DOHH2 (cell line): ENCODE measurements around the gene KCTD10.

Source experiments
- H3F3A ChIP-seq: fragments of 200-600 bp; sonication (generic), shearing (Covaris generic); 2 replicates; pipeline ENCODE4 v1.6.0; 2016; ENCODE audit warnings: antibody characterized with exemption, mild to moderate bottlenecking; ENCODE audit not compliant: control insufficient read depth, insufficient read depth
- H3K27ac ChIP-seq: fragments of 200-600 bp; sonication (generic); 2 replicates; pipeline ENCODE4 v1.5.1; 2014; ENCODE audit warnings: low read depth, mild to moderate bottlenecking, low read length, moderate library complexity
- H3K27me3 ChIP-seq: fragments of 200-600 bp; sonication (generic); 2 replicates; pipeline ENCODE4 v1.6.1; 2014; ENCODE audit warnings: mild to moderate bottlenecking, low read length, mixed read lengths; ENCODE audit not compliant: control insufficient read depth
- H3K36me3 ChIP-seq: fragments of 200-600 bp; sonication (generic); 2 replicates; pipeline ENCODE4 v1.6.1; 2014; ENCODE audit warnings: mild to moderate bottlenecking, low read length, moderate library complexity, mixed read lengths; ENCODE audit not compliant: control insufficient read depth
- H3K4me1 ChIP-seq: fragments of 200-600 bp; sonication (generic); 2 replicates; pipeline ENCODE4 v1.6.1; 2014; ENCODE audit warnings: mild to moderate bottlenecking, low read length, mixed read lengths; ENCODE audit not compliant: control insufficient read depth
- H3K4me2 ChIP-seq: fragments of 200-600 bp; sonication (generic); 2 replicates; pipeline ENCODE4 v1.6.0; 2014; ENCODE audit warnings: mild to moderate bottlenecking, low read length, moderate library complexity
- H3K4me3 ChIP-seq: fragments of 200-600 bp; sonication (generic); 2 replicates; pipeline ENCODE4 v1.5.1; 2014; ENCODE audit warnings: mild to moderate bottlenecking, low read length, mixed read lengths
- H3K79me2 ChIP-seq: fragments of 200-600 bp; sonication (generic); 2 replicates; pipeline ENCODE4 v1.6.1; 2014; ENCODE audit warnings: mild to moderate bottlenecking, low read length, mixed read lengths; ENCODE audit not compliant: control insufficient read depth
- H3K9me2 ChIP-seq: fragments of 200-600 bp; sonication (generic); replicated peaks from 2 replicates; pipeline ENCODE4 v1.6.1; 2014; ENCODE audit warnings: mild to moderate bottlenecking, low read length, mixed read lengths; ENCODE audit not compliant: control insufficient read depth
- H3K9me3 ChIP-seq: fragments of 200-600 bp; sonication (generic); 2 replicates; pipeline ENCODE4 v1.6.1; 2014; ENCODE audit warnings: antibody characterized with exemption, low read length, mixed read lengths; ENCODE audit not compliant: control insufficient read depth, insufficient read depth
- H4K20me1 ChIP-seq: fragments of 200-600 bp; sonication (generic); 2 replicates; pipeline ENCODE4 v1.6.0; 2014; ENCODE audit warnings: low read depth, mild to moderate bottlenecking, antibody characterized with exemption, low read length, moderate library complexity; ENCODE audit not compliant: control insufficient read depth, insufficient read depth
- CTCF ChIP-seq: fragments of 200-600 bp; sonication (generic); IDR thresholded peaks from one replicate; pipeline ENCODE4 v1.5.1; 2014; ENCODE audit warnings: antibody characterized with exemption, mild to moderate bottlenecking, low read depth, low read length; ENCODE audit not compliant: poor library complexity, severe bottlenecking
- EZH2phosphoT487 ChIP-seq: fragments of 200-600 bp; sonication (generic); IDR thresholded peaks from 2 replicates; pipeline ENCODE4 v1.6.1; 2017; ENCODE audit warnings: borderline replicate concordance, mild to moderate bottlenecking, antibody characterized with exemption, low read length, moderate library complexity, mixed read lengths

KCTD10 gene

GRCh38 chr12:109513051-109513450, 36.0 kb upstream of the KCTD10 start:
- peaks cover 21% of the 10 kb centered on the region for H3K36me3 ChIP-seq
- no peaks in the 10 kb centered on the region for H3K4me1 ChIP-seq
- no peaks in the 10 kb centered on the region for H3K9me3 ChIP-seq
- no peak overlapping the region for H3K4me2 ChIP-seq
- H3F3A ChIP-seq, result no peaks in the 10 kb centered on the region
- H4K20me1 ChIP-seq, result no peaks in the 10 kb centered on the region
- no peak overlapping the region for H3K4me3 ChIP-seq
- H3K27ac ChIP-seq, result no peak overlapping the region
- TF ChIP-seq CTCF (no peak), EZH2phosphoT487 (no peak)
- no peaks in the 10 kb centered on the region for H3K9me2 ChIP-seq
- no peaks in the 10 kb centered on the region for H3K27me3 ChIP-seq
- no peaks in the 10 kb centered on the region for H3K79me2 ChIP-seq

- TF ChIP-seq CTCF, result no peak
- no peak for TF ChIP-seq EZH2phosphoT487
- Histone ChIP-seq H3K36me3 (peaks cover 23% of the 10 kb centered on the region), H3K9me2 (no peaks in the 10 kb centered on the region), H3K4me3 (no peak overlapping the region), H4K20me1 (no peaks in the 10 kb centered on the region), H3K27ac (no peak overlapping the region), H3K4me2 (no peak overlapping the region), H3K9me3 (no peaks in the 10 kb centered on the region), H3K4me1 (no peaks in the 10 kb centered on the region), H3K27me3 (no peaks in the 10 kb centered on the region), H3K79me2 (no peaks in the 10 kb centered on the region), H3F3A (no peaks in the 10 kb centered on the region)
Measured at GRCh38 chr12:109512608-109513007, 35.5 kb upstream of the KCTD10 start.

GRCh38 chr12:109510196-109510595, 33.1 kb upstream of the KCTD10 start:
- no peaks in the 10 kb centered on the region for H3K9me2 ChIP-seq
- peaks cover 35% of the 10 kb centered on the region for H3K36me3 ChIP-seq
- TF ChIP-seq CTCF (no peak), EZH2phosphoT487 (no peak)

GRCh38 chr12:109504068-109504467, 27.0 kb upstream of the KCTD10 start:
- no peak for TF ChIP-seq CTCF
- no peak for TF ChIP-seq EZH2phosphoT487
- Histone ChIP-seq H3K36me3 (peaks cover 56% of the 10 kb centered on the region), H3K9me3 (no peaks in the 10 kb centered on the region), H3K4me1 (no peaks in the 10 kb centered on the region), H3K9me2 (no peaks in the 10 kb centered on the region), H3K79me2 (no peaks in the 10 kb centered on the region), H4K20me1 (no peaks in the 10 kb centered on the region), H3K4me3 (no peak overlapping the region), H3K27me3 (no peaks in the 10 kb centered on the region), H3K4me2 (no peak overlapping the region), H3F3A (no peaks in the 10 kb centered on the region), H3K27ac (no peak overlapping the region)

More at GRCh38 chr12:109510196-109510595, 33.1 kb upstream of the KCTD10 start:
- no peak overlapping the region for H3K4me3 ChIP-seq
- no peaks in the 10 kb centered on the region for H3K9me3 ChIP-seq
- H3K27ac ChIP-seq, result no peak overlapping the region
- H4K20me1 ChIP-seq, result no peaks in the 10 kb centered on the region
- H3K4me1 ChIP-seq, result no peaks in the 10 kb centered on the region
- H3K79me2 ChIP-seq, result no peaks in the 10 kb centered on the region
- H3K27me3 ChIP-seq, result no peaks in the 10 kb centered on the region
- H3K4me2 ChIP-seq, result no peak overlapping the region
- no peaks in the 10 kb centered on the region for H3F3A ChIP-seq
